UCSD-AML1 (cell line): Measurements from ENCODE around the gene ACTL7A.
"Not testable (repeated sequence)": the region's sequence is repeated elsewhere in the genome, so short reads cannot be mapped to it uniquely, and the experiment has no call there.

Experiments used
- DNase-seq: peaks from one replicate; lab custom pipeline; 2025; ENCODE audit not compliant: unreplicated experiment; lab: John Stamatoyannopoulos, UW

The ACTL7A gene

GRCh38 chr9:108861997-108862396 lies at the start of gene ACTL7A:
Gene ACTL7A, plus strand, starts transcription at chr9:108862266. Its CDS starts 57 bp downstream, at chr9:108862323.
- no peak for DNase-seq

GRCh38 chr9:108812396-108813025 lies 49.6 kb upstream of the ACTL7A start:
- DNase-seq = no peak

GRCh38 chr9:108813951-108814601 lies 48.0 kb upstream of the ACTL7A start:
- DNase-seq = peak; percentile 48

- no peak for DNase-seq
These were observed 46.9 kb upstream of the ACTL7A start for GRCh38 chr9:108815156-108815555.

- peak; percentile 63 for DNase-seq
These were observed 46.0 kb upstream of the ACTL7A start for GRCh38 chr9:108816037-108816436.

GRCh38 chr9:108823829-108824228 lies 38.2 kb upstream of the ACTL7A start:
- no peak for DNase-seq

- no peak for DNase-seq
These were observed 31.8 kb upstream of the ACTL7A start for GRCh38 chr9:108830272-108830671.

GRCh38 chr9:108831496-108832178 lies 30.4 kb upstream of the ACTL7A start:
- DNase-seq = no peak

- no peak for DNase-seq
These were observed 29.9 kb upstream of the ACTL7A start for GRCh38 chr9:108832179-108832500.

GRCh38 chr9:108834959-108835665 lies 27.0 kb upstream of the ACTL7A start:
- no peak for DNase-seq

- DNase-seq = no peak
These were observed 26.2 kb upstream of the ACTL7A start for GRCh38 chr9:108835831-108836230.

- DNase-seq = no peak
These were observed 25.7 kb upstream of the ACTL7A start for GRCh38 chr9:108836319-108836718.

- no peak for DNase-seq
These were observed 25.3 kb upstream of the ACTL7A start for GRCh38 chr9:108836781-108837180.

- DNase-seq = no peak
These were observed 24.5 kb upstream of the ACTL7A start for GRCh38 chr9:108837530-108837929.

GRCh38 chr9:108838017-108838416 lies 24.0 kb upstream of the ACTL7A start:
- DNase-seq = no peak

GRCh38 chr9:108839561-108839960 lies 22.5 kb upstream of the ACTL7A start:
- DNase-seq = not testable (repeated sequence)

- peak; percentile 38 for DNase-seq
These were observed 19.3 kb upstream of the ACTL7A start for GRCh38 chr9:108842610-108843295.

GRCh38 chr9:108844391-108844790 lies 17.7 kb upstream of the ACTL7A start:
- no peak for DNase-seq

GRCh38 chr9:108844856-108845255 lies 17.2 kb upstream of the ACTL7A start:
- no peak for DNase-seq

- no peak for DNase-seq
These were observed 16.6 kb upstream of the ACTL7A start for GRCh38 chr9:108845507-108845906.

GRCh38 chr9:108845947-108846346 lies 16.1 kb upstream of the ACTL7A start:
- no peak for DNase-seq
